Measurements from ENCODE around the gene HPCA.

DNA sequence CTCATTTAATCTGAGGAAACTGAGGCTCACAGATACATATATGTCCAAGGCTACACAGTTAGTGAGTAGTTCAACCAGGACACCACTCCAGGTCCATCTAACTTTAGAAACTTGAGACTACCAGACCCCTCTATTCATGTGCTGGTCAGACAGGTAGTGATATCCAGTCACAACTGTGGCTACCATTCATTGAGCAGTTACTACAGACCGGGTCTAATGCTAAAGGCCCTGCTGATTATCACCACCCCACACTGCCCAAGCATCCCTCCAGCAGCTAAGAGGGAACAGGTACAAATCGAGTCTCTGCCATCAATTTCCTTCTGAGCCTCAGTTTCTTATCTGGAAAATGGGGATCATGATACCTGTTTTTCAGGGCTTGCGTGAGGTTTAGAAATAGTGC, 5.3 kb downstream of the HPCA start:
- no peak for TF ChIP-seq MAFK (IDR thresholded peaks at IDR 0.05; ENCODE audit: low read depth, low read length)
- TF ChIP-seq, protein P1, sequence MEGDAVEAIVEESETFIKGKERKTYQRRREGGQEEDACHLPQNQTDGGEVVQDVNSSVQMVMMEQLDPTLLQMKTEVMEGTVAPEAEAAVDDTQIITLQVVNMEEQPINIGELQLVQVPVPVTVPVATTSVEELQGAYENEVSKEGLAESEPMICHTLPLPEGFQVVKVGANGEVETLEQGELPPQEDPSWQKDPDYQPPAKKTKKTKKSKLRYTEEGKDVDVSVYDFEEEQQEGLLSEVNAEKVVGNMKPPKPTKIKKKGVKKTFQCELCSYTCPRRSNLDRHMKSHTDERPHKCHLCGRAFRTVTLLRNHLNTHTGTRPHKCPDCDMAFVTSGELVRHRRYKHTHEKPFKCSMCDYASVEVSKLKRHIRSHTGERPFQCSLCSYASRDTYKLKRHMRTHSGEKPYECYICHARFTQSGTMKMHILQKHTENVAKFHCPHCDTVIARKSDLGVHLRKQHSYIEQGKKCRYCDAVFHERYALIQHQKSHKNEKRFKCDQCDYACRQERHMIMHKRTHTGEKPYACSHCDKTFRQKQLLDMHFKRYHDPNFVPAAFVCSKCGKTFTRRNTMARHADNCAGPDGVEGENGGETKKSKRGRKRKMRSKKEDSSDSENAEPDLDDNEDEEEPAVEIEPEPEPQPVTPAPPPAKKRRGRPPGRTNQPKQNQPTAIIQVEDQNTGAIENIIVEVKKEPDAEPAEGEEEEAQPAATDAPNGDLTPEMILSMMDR (conservative IDR thresholded peaks at IDR 0.05; ENCODE audit: low read depth, low read length) = no peak
- no peak for TF ChIP-seq POLR2A (IDR thresholded peaks at IDR 0.05; ENCODE audit: low read depth, low read length)
- TF ChIP-seq SMC3 (IDR thresholded peaks at IDR 0.05; ENCODE audit: low read depth, low read length) = no peak
- no peak for TF ChIP-seq RCOR1 (IDR thresholded peaks at IDR 0.05; ENCODE audit: insufficient replicate concordance, low read length)
- TF ChIP-seq CEBPB (IDR thresholded peaks at IDR 0.05; ENCODE audit: low read depth, low read length) = no peak
- TF ChIP-seq NFE2L2 (IDR thresholded peaks at IDR 0.05; ENCODE audit: low read depth, low read length) = no peak
- TF ChIP-seq MXI1 (IDR thresholded peaks at IDR 0.05; ENCODE audit: borderline replicate concordance, low read depth, low read length) = no peak
- no peak for TF ChIP-seq FOS (IDR thresholded peaks at IDR 0.05; ENCODE audit: low read depth, low read length)
- TF ChIP-seq BHLHE40 (IDR thresholded peaks at IDR 0.05; ENCODE audit: low read depth, low read length) = no peak
- no peak for TF ChIP-seq RFX5 (IDR thresholded peaks at IDR 0.05; ENCODE audit: low read depth, low read length)
- TF ChIP-seq MAZ (IDR thresholded peaks at IDR 0.05; ENCODE audit: borderline replicate concordance, low read depth, low read length) = no peak
- TF ChIP-seq RAD21 (IDR thresholded peaks at IDR 0.05; ENCODE audit: low read length) = no peak
- TF ChIP-seq CHD1 (IDR thresholded peaks at IDR 0.05; ENCODE audit: low read depth, low read length) = no peak

Measured in IMR-90 (cell line).